GM18519 (cell line): ENCODE results near the gene IRX6.

ENCODE experiments used
- ATAC-seq: cut with Tn5 transposase; IDR thresholded peaks from one replicate; pipeline ENCODE4 v1.9.1; 2021; ENCODE audit warnings: mild to moderate bottlenecking, moderate library complexity; ENCODE audit not compliant: unreplicated experiment, low FRiP score

The IRX6 gene

GRCh38 chr16:55308973-55309372 lies 15.0 kb upstream of the IRX6 start:
- ATAC-seq: no peak

GRCh38 chr16:55322327-55322726 lies 1.7 kb upstream of the IRX6 start:
- no peak for ATAC-seq

GRCh38 chr16:55324285-55325079 lies 479 bp downstream of the IRX6 start:
- ATAC-seq: no peak

GRCh38 chr16:55325080-55325447 lies 1.1 kb downstream of the IRX6 start:
- ATAC-seq: no peak

GRCh38 chr16:55325458-55326109 lies 1.6 kb downstream of the IRX6 start:
- no peak for ATAC-seq

- no peak for ATAC-seq
Observed at GRCh38 chr16:55326261-55327092, 2.5 kb downstream of the IRX6 start.

- ATAC-seq: no peak
Observed at GRCh38 chr16:55328611-55329569, 4.9 kb downstream of the IRX6 start.

GRCh38 chr16:55329791-55330428 lies 5.9 kb downstream of the IRX6 start:
- ATAC-seq: no peak

GRCh38 chr16:55330781-55331647 lies 7.0 kb downstream of the IRX6 start:
- no peak for ATAC-seq

GRCh38 chr16:55331648-55332185 lies 7.7 kb downstream of the IRX6 start:
- no peak for ATAC-seq

GRCh38 chr16:55333684-55334083 lies 9.7 kb downstream of the IRX6 start:
- ATAC-seq: no peak

- no peak for ATAC-seq
Observed at GRCh38 chr16:55338646-55339045, 14.6 kb downstream of the IRX6 start.

GRCh38 chr16:55340445-55340844 lies 16.4 kb downstream of the IRX6 start:
- ATAC-seq: no peak

GRCh38 chr16:55341681-55342080 lies 17.7 kb downstream of the IRX6 start:
- no peak for ATAC-seq

- ATAC-seq: no peak
Observed at GRCh38 chr16:55346475-55346874, 22.5 kb downstream of the IRX6 start.

GRCh38 chr16:55349867-55350266 lies 25.9 kb downstream of the IRX6 start:
- ATAC-seq: no peak

GRCh38 chr16:55350984-55351383 lies 27.0 kb downstream of the IRX6 start:
- no peak for ATAC-seq

- ATAC-seq: no peak
Observed at GRCh38 chr16:55351936-55352335, 27.9 kb downstream of the IRX6 start.
